ENCODE results near the gene SREBF1. TPM values are rescaled to one million over a fixed set of nuclear protein-coding genes. Genes with fewer than 3 reads are reported as not detected.

Gene SREBF1
- total and polyA plus RNA-seq, 12 donors, result 9.0 to 61.2 (median 20.1) TPM

DNA sequence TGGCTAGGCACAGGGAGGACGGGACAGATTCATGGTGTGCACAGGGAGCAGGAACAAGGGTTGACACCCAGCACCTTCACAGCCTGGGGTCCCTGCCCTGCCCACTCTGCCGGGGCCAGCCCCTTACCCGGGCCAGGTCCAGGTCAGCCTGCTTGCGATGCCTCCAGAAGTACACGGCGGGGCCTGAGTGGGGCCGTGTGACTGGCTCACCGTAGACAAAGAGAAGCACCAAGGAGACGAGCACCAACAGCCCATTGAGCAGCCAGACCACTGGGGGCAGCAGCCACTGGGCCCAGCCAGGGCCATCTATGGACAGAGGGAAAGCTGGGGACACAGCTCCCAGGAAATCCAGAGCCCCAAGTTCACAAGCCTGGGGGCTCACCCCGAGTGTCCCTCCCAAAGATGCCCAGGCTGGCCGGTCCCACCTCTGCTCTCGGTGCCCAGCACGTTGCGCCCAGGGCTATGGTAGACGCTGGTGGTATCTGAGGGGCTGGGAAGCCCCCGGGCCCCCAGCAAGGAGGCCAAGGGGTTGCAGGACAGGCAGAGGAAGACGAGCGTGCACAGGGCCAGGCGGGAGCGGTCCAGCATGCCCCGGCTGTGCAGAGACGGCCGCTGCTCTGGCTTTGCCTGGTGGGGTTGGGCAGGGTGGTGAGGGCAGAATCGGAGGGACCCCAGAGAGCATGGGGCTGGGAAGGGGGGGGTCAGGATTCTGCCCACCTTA, 19.8 kb downstream of the SREBF1 start:
- no peak overlapping the region for H3K4me3 ChIP-seq
- no peak for DNase-seq
- H3K4me1 ChIP-seq, result peaks cover 6 to 89% (median 54%) of the 10 kb centered on the region in 9 donors
- H3K27me3 ChIP-seq, result no peaks in the 10 kb centered on the region
- TF ChIP-seq, protein P1, sequence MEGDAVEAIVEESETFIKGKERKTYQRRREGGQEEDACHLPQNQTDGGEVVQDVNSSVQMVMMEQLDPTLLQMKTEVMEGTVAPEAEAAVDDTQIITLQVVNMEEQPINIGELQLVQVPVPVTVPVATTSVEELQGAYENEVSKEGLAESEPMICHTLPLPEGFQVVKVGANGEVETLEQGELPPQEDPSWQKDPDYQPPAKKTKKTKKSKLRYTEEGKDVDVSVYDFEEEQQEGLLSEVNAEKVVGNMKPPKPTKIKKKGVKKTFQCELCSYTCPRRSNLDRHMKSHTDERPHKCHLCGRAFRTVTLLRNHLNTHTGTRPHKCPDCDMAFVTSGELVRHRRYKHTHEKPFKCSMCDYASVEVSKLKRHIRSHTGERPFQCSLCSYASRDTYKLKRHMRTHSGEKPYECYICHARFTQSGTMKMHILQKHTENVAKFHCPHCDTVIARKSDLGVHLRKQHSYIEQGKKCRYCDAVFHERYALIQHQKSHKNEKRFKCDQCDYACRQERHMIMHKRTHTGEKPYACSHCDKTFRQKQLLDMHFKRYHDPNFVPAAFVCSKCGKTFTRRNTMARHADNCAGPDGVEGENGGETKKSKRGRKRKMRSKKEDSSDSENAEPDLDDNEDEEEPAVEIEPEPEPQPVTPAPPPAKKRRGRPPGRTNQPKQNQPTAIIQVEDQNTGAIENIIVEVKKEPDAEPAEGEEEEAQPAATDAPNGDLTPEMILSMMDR (IDR thresholded peaks at IDR 0.05), result peak in 3 of 9 donors; percentile 6 to 18 (median 13)
- 80 to 83% methylated on average over 24 of the region's 24 CpGs for WGBS, 2 donors
- H3K9me3 ChIP-seq, result no peaks in the 10 kb centered on the region
- H3K27ac ChIP-seq, result peak overlapping the region in 4 of 10 donors; percentile 9 to 89 (median 54)
- H3K36me3 ChIP-seq, result peaks cover 0 to 79% (median 17%) of the 10 kb centered on the region in 9 donors
- intact Hi-C loops (cut with DNase I), result loop anchor here in 5 of 10 donors (5.0 to 10.0 kb wide), 2 partner anchors 40 to 218 kb away; partner anchors contain the start of genes ATPAF2 (in 5 of the 5) and GID4 (in 5 of the 5)
- no peak for ATAC-seq

- H3K36me3 ChIP-seq, result peaks cover 0 to 85% (median 17%) of the 10 kb centered on the region in 9 donors
- no peaks in the 10 kb centered on the region for H3K27me3 ChIP-seq
- intact Hi-C loops (cut with DNase I), result loop anchor here in 5 of 10 donors (5.0 to 10.0 kb wide), 2 partner anchors 41 to 218 kb away; partner anchors contain the start of genes ATPAF2 (in 5 of the 5) and GID4 (in 5 of the 5)
- TF ChIP-seq, protein P1 (IDR thresholded peaks at IDR 0.05), result no peak
- 71 to 80% methylated on average over 22 of the region's 22 CpGs for WGBS, 2 donors
- no peak overlapping the region for H3K4me3 ChIP-seq
- DNase-seq (no peak), ATAC-seq (peak in 2 of 8 donors; percentile 2 to 7)
- H3K9me3 ChIP-seq, result no peaks in the 10 kb centered on the region
- H3K4me1 ChIP-seq, result peaks cover 10 to 89% (median 54%) of the 10 kb centered on the region in 9 donors
- peak overlapping the region in 4 of 10 donors; percentile 9 to 89 (median 54) for H3K27ac ChIP-seq
Measured at GRCh38 chr17:17816240-17816814, 20.5 kb downstream of the SREBF1 start.

DNA sequence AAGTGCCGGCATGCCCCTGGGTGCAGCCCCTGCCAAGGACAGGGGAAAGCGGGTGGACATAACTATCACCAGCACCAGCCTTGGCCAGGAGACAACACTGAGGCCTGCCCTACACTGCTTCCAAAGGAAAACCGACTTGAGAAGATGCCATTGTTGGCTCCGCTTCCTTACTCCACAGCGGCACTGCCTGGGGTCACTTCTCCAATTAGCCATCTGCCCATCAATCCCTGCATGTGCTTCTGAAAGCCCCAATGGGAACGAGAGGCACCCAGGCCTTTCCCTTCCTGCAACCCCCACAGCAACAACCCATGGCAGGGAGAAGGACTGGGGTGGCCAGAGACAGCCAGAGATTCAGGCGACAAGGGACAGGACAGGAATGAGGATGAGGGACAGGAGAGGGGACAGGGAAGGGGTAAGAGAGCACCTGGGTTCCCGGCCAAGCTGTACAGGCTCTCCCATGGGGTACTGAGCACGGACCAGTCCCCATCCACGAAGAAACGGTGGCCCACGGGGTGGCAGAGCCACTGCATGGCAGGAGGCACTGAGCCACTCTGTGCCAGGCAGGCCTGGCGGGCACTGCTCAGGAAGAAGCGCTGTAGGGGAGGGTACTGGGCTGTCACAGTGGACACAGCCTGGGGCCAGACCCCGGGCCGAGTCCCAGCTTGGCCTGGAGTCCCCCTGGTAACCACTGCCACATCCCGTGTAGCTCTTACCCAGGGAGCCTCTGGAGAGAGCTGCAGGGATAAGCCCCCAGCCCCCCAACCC, 21.2 kb downstream of the SREBF1 start:
- ATAC-seq, result peak in 4 of 8 donors; percentile 2 to 13 (median 8)
- WGBS, 2 donors, result 60 to 63% methylated on average over 17 of the region's 17 CpGs

More for the DNA sequence above, 21.2 kb downstream of the SREBF1 start:
- Histone ChIP-seq H3K9me3 (no peaks in the 10 kb centered on the region), H3K4me3 (no peak overlapping the region), H3K4me1 (peaks cover 14 to 90% (median 57%) of the 10 kb centered on the region in 9 donors), H3K36me3 (peaks cover 0 to 91% (median 17%) of the 10 kb centered on the region in 9 donors), H3K27me3 (no peaks in the 10 kb centered on the region), H3K27ac (peak overlapping the region in 9 of 10 donors; percentile 60 to 89 (median 79))
- TF ChIP-seq, protein P1 (IDR thresholded peaks at IDR 0.05), result no peak
- DNase-seq, result no peak
- intact Hi-C loops (cut with DNase I), result loop anchor here in 6 of 10 donors (2.0 to 10.0 kb wide), 4 partner anchors 41 to 219 kb away; partner anchors contain the start of genes ATPAF2 (in 5 of the 6) and GID4 (in 5 of the 6)

Measured in heart right ventricle (tissue), 16 donors.